ENCODE data around the gene CDS1.
A peak's percentile ranks its signal among the peaks of the same experiment; 100 is the strongest.

CDS1 gene

DNA sequence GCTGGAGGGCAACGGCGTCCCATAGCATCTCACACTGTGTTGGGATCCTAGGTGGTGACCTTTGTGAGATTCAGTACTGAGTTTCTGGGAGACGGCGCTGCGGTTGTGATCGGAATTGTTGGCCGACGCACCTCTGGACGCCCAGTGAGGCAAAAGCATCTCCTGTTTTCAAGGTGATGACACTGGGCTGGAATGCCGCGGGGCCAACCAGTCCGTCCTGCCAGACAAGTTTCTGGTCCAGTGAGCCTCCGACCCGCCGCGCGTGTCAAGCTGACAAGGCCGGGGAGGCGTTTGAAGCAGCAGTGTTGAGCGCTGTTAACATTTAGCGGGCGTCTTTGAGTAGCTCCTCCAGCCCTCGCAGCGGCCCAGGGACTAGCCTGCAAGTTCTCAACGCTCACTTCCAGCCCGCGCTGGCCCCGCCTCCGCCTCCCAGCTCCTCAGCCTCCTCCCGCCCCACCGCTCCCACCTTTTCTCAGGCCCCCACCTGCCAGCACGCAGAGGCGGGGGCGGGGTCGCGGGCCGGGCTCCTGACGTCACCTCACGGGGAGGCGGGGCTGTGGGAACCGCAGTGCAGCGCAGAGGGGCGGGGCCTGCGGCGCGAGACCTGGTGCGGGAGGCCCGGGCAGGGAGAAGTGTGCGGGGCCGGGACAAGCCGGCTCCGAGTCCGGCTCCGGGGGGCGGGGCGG, 482 bp upstream of the CDS1 start:
- ATAC-seq (peak; percentile 80), DNase-seq (ENCODE audit: low spot score in 2 of 2) (peak; percentile 67 to 82)
- H3K27ac Mint-ChIP-seq = no peak overlapping the region
- peaks cover 5% of the 10 kb centered on the region for H3K9me3 Mint-ChIP-seq
- H3K4me1 Mint-ChIP-seq = peaks cover 14% of the 10 kb centered on the region
- peak overlapping the region; percentile 63 for H3K4me3 Mint-ChIP-seq
- H3K36me3 Mint-ChIP-seq = no peaks in the 10 kb centered on the region

- H3K27ac Mint-ChIP-seq = no peak overlapping the region
- no peak for DNase-seq (ENCODE audit: low spot score in 2 of 2)
- peaks cover 5% of the 10 kb centered on the region for H3K9me3 Mint-ChIP-seq
- no peaks in the 10 kb centered on the region for H3K36me3 Mint-ChIP-seq
- ATAC-seq = no peak
- peak overlapping the region; percentile 63 for H3K4me3 Mint-ChIP-seq
- peaks cover 14% of the 10 kb centered on the region for H3K4me1 Mint-ChIP-seq
Observed at GRCh38 chr4:84583876-84584380, 1.0 kb downstream of the CDS1 start.

- DNase-seq (ENCODE audit: low spot score in 2 of 2) (no peak), ATAC-seq (no peak)
- Mint-ChIP-seq H3K36me3 (no peaks in the 10 kb centered on the region), H3K27ac (no peak overlapping the region), H3K9me3 (peaks cover 5% of the 10 kb centered on the region), H3K4me3 (no peak overlapping the region), H3K4me1 (peaks cover 14% of the 10 kb centered on the region)
Observed at GRCh38 chr4:84585251-84585650, 2.3 kb downstream of the CDS1 start.

GRCh38 chr4:84594724-84595123, 11.8 kb downstream of the CDS1 start:
- Mint-ChIP-seq H3K36me3 (no peaks in the 10 kb centered on the region), H3K4me1 (no peaks in the 10 kb centered on the region), H3K27ac (no peak overlapping the region), H3K9me3 (no peaks in the 10 kb centered on the region), H3K4me3 (no peak overlapping the region)
- DNase-seq (ENCODE audit: low spot score in 2 of 2) (no peak), ATAC-seq (no peak)

- Mint-ChIP-seq H3K27ac (no peak overlapping the region), H3K36me3 (no peaks in the 10 kb centered on the region), H3K4me3 (no peak overlapping the region), H3K4me1 (no peaks in the 10 kb centered on the region), H3K9me3 (no peaks in the 10 kb centered on the region)
- ATAC-seq (peak; percentile 34), DNase-seq (ENCODE audit: low spot score in 2 of 2) (no peak)
Observed at GRCh38 chr4:84596826-84597225, 13.9 kb downstream of the CDS1 start.

DNA sequence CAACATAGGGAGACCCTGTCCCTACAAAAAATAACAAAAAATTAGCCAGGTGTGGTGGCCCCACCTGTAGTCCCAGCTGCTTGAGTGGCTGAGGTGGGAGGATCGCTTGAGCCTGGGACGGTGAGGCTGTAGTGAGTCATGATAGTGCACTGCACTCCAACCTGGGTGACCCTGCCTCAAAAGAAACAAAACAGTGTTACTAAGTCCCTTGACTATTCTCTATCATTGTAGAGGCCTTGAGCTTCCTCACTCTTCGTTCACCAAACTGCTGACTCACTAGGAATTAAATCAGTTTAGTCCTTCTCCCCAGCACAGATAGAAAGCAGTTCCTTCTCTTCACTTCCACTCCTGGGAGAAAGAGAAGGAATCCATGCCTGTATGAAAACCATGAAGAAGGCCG, 14.5 kb downstream of the CDS1 start:
- DNase-seq (ENCODE audit: low spot score in 2 of 2) (no peak), ATAC-seq (no peak)
- H3K36me3 Mint-ChIP-seq = no peaks in the 10 kb centered on the region
- H3K4me3 Mint-ChIP-seq = no peak overlapping the region
- H3K27ac Mint-ChIP-seq = no peak overlapping the region
- H3K9me3 Mint-ChIP-seq = no peaks in the 10 kb centered on the region
- H3K4me1 Mint-ChIP-seq = no peaks in the 10 kb centered on the region

DNA sequence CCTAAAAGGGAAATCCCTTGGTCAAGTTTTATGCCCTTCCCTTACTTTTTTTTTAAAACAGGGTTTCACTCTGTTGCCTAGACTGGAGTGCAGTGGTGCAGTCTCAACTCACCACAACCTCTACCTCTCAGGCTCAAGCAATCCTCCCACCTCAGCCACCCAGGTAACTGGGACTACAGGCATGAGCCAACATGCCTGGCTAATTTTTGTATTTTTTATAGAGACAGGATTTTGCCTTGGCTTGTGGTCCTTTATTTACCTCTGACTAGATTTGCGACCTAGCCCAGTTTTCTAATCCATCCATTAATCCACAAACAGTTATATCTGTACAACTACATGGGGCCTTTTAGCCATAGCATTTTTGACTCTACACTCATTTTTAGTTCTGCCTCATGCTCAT, 23.7 kb downstream of the CDS1 start:
- no peak for ATAC-seq
- Mint-ChIP-seq H3K4me1 (no peaks in the 10 kb centered on the region), H3K27ac (no peak overlapping the region), H3K36me3 (no peaks in the 10 kb centered on the region), H3K4me3 (no peak overlapping the region), H3K9me3 (no peaks in the 10 kb centered on the region)
- no peak for DNase-seq (ENCODE audit: low spot score in 2 of 2)

- Mint-ChIP-seq H3K36me3 (no peaks in the 10 kb centered on the region), H3K27ac (no peak overlapping the region), H3K4me1 (no peaks in the 10 kb centered on the region), H3K9me3 (no peaks in the 10 kb centered on the region), H3K4me3 (no peak overlapping the region)
- DNase-seq (ENCODE audit: low spot score in 2 of 2) (no peak), ATAC-seq (no peak)
Observed at GRCh38 chr4:84611531-84611930, 28.6 kb downstream of the CDS1 start.

GRCh38 chr4:84614891-84615290, 32.0 kb downstream of the CDS1 start:
- Mint-ChIP-seq H3K4me1 (no peaks in the 10 kb centered on the region), H3K4me3 (no peak overlapping the region), H3K36me3 (no peaks in the 10 kb centered on the region), H3K9me3 (no peaks in the 10 kb centered on the region), H3K27ac (no peak overlapping the region)
- no peak for DNase-seq (ENCODE audit: low spot score in 2 of 2)
- no peak for ATAC-seq

- H3K9me3 Mint-ChIP-seq = no peaks in the 10 kb centered on the region
- H3K4me1 Mint-ChIP-seq = no peaks in the 10 kb centered on the region
- no peak overlapping the region for H3K4me3 Mint-ChIP-seq
- H3K36me3 Mint-ChIP-seq = no peaks in the 10 kb centered on the region
- DNase-seq (ENCODE audit: low spot score in 2 of 2) (no peak), ATAC-seq (no peak)
- no peak overlapping the region for H3K27ac Mint-ChIP-seq
Observed at GRCh38 chr4:84615355-84615754, 32.4 kb downstream of the CDS1 start.

DNA sequence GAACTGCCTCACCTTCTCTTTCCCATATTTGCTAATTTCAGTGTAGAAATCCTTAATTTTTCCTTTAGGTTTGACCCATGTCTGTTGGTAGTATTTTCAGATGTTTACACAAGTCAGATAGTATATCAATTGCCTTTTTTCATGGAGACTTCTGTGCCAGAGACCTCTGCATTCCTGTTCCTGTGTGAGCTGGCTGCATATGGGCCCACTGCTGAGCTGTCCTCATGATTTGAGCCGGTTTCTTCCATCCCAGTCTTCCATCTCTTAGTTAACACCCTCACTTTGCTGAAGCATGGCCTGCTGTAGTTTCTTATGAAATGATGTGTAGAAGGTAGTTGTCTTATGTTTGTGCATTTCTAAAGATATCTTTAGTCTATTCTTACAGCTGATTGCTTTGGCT, 40.0 kb downstream of the CDS1 start:
- DNase-seq (ENCODE audit: low spot score in 2 of 2) = no peak
- H3K9me3 Mint-ChIP-seq = no peaks in the 10 kb centered on the region
- no peak overlapping the region for H3K27ac Mint-ChIP-seq
- no peak for ATAC-seq
- no peak overlapping the region for H3K4me3 Mint-ChIP-seq
- H3K36me3 Mint-ChIP-seq = no peaks in the 10 kb centered on the region
- no peaks in the 10 kb centered on the region for H3K4me1 Mint-ChIP-seq

DNA sequence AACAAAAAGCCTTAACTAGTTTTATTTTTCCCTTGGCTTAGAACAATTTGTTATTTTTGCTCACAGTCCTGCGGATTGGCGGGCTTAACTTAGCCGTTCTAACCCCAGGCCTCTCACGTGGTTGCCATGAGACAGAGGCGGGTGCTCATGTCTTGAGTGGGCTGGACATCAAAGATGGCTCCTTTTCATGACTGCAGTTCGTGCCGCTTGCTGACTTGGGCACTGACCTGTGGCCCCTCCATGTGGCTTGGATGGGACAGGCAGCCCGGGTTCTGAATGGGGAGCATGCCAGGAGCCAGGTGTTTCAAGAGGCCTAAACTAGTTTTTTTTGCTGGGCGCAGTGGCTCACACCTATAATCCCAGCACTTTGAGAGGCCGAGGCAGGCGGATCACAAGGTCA, 40.7 kb downstream of the CDS1 start:
- DNase-seq (ENCODE audit: low spot score in 2 of 2) (no peak), ATAC-seq (no peak)
- Mint-ChIP-seq H3K9me3 (no peaks in the 10 kb centered on the region), H3K4me1 (no peaks in the 10 kb centered on the region), H3K27ac (no peak overlapping the region), H3K4me3 (no peak overlapping the region), H3K36me3 (no peaks in the 10 kb centered on the region)

- Mint-ChIP-seq H3K9me3 (no peaks in the 10 kb centered on the region), H3K36me3 (no peaks in the 10 kb centered on the region), H3K27ac (no peak overlapping the region), H3K4me1 (no peaks in the 10 kb centered on the region), H3K4me3 (no peak overlapping the region)
- DNase-seq (ENCODE audit: low spot score in 2 of 2) (no peak), ATAC-seq (no peak)
Observed at GRCh38 chr4:84626673-84627072, 43.7 kb downstream of the CDS1 start.

DNA sequence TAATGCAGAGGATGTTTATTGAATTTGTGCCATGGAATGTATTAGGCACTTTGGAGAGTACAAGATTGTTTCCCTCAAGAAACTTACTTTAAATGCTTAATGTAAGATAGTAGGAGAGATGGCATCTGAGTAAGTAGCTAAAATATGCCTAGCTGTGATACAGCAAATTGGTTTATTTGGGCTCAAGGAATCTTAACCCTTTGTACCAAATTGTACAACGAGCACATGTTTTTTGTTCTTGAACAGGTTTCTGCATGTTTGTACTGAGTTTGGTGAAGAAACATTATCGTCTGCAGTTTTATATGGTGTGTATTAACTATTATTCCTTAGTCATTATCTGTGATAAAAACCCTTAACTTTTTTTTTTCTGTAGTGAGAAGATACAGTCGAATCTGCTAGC, 48.6 kb downstream of the CDS1 start:
- no peak overlapping the region for H3K4me3 Mint-ChIP-seq
- DNase-seq (ENCODE audit: low spot score in 2 of 2) (no peak), ATAC-seq (no peak)
- no peaks in the 10 kb centered on the region for H3K36me3 Mint-ChIP-seq
- no peak overlapping the region for H3K27ac Mint-ChIP-seq
- peaks cover 4% of the 10 kb centered on the region for H3K9me3 Mint-ChIP-seq
- no peaks in the 10 kb centered on the region for H3K4me1 Mint-ChIP-seq

DNA sequence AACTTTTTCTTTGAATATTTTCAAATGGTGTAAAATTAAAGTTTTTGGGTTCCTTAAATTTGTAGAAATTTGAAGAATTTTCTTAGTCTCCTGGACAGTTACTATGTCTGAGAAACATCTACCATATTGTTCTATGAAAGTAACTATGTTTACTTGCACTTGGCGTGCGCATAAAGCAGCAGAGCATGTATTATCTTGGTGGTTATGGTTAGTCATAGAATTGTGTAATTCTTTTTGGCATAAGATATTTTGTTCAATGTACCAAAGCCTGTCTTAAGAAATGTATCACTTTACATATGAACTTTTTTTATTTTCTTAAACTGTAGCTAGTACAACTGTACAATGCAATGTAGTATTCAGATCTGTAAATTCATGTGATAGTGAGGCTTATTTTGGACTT, 49.2 kb downstream of the CDS1 start:
- Mint-ChIP-seq H3K27ac (no peak overlapping the region), H3K36me3 (no peaks in the 10 kb centered on the region), H3K4me1 (no peaks in the 10 kb centered on the region), H3K9me3 (peaks cover 4% of the 10 kb centered on the region), H3K4me3 (no peak overlapping the region)
- ATAC-seq (no peak), DNase-seq (ENCODE audit: low spot score in 2 of 2) (no peak)

DNA sequence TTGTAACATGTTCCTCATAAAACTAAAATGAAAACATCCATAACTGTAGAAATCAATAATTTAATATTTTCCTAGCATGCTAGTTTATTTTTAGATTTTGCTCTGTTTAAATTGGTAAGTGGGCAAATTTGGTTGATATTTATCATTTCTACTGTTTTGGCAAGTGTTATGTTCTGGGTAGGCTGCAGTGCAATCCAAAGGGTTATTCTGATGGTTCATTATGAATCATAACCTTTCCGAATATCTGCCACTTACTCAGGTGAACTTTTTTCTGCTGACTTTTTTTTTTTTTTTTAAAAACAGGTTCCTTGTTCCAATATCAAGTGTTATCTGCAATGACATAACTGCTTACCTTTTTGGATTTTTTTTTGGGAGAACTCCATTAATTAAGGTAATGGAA, 52.0 kb downstream of the CDS1 start:
- Mint-ChIP-seq H3K36me3 (no peaks in the 10 kb centered on the region), H3K4me1 (no peaks in the 10 kb centered on the region), H3K4me3 (no peak overlapping the region), H3K27ac (no peak overlapping the region), H3K9me3 (peaks cover 4% of the 10 kb centered on the region)
- no peak for ATAC-seq
- no peak for DNase-seq (ENCODE audit: low spot score in 2 of 2)

DNA sequence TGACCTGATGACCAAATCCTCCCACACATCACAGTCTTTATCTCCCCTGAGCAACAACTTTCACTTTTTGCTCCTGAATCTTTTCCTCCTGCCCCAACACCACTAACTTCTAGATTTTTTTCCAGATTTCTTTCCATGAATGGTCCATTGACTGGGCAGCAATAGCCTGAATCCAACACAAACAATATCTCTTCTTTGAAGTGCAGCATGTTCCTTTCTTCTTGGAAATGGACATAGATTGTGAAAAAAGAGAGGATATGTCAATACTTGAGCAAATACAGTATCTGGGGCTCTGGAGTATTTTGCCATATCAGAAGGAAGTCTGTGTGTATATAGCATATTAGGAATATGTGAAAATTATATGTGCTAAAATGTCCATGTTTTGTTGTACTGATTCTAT, 55.2 kb downstream of the CDS1 start:
- Mint-ChIP-seq H3K36me3 (no peaks in the 10 kb centered on the region), H3K4me1 (no peaks in the 10 kb centered on the region), H3K9me3 (peaks cover 4% of the 10 kb centered on the region), H3K27ac (no peak overlapping the region), H3K4me3 (no peak overlapping the region)
- DNase-seq (ENCODE audit: low spot score in 2 of 2) = no peak
- ATAC-seq = no peak
